ENCODE results near the gene SDK1.
"Not testable (repeated sequence)": the region's sequence is repeated elsewhere in the genome, so short reads cannot be mapped to it uniquely, and the experiment has no call there.

Gene SDK1

GRCh38 chr7:3697472-3697871, 396.4 kb downstream of the SDK1 start:
- H3K27ac ChIP-seq, result no peak overlapping the region
- H3K4me1 ChIP-seq, result no peaks in the 10 kb centered on the region
- no peaks in the 10 kb centered on the region for H3K27me3 ChIP-seq (ENCODE audit: control insufficient read depth, insufficient read depth, low read length)
- no peaks in the 10 kb centered on the region for H3K79me2 ChIP-seq
- H3K9me3 ChIP-seq (ENCODE audit: control insufficient read depth, low read length), result no peaks in the 10 kb centered on the region
- no peak overlapping the region for H2AFZ ChIP-seq
- no peak overlapping the region for H3K4me3 ChIP-seq (ENCODE audit: low read depth, low read length)
- H3K4me2 ChIP-seq (ENCODE audit: low read length), result no peak overlapping the region
- no peak overlapping the region for H3K9ac ChIP-seq
- H3K36me3 ChIP-seq (ENCODE audit: control insufficient read depth, insufficient read depth, low read length), result no peaks in the 10 kb centered on the region
- no peak for TF ChIP-seq CTCF (IDR thresholded peaks at IDR 0.05)

GRCh38 chr7:3705258-3705657, 404.2 kb downstream of the SDK1 start:
- Histone ChIP-seq H3K27me3 (ENCODE audit: control insufficient read depth, insufficient read depth, low read length) (no peaks in the 10 kb centered on the region), H3K9ac (no peak overlapping the region), H3K9me3 (ENCODE audit: control insufficient read depth, low read length) (no peaks in the 10 kb centered on the region), H3K36me3 (ENCODE audit: control insufficient read depth, insufficient read depth, low read length) (no peaks in the 10 kb centered on the region), H3K4me3 (ENCODE audit: low read depth, low read length) (no peak overlapping the region), H2AFZ (no peak overlapping the region), H3K27ac (no peak overlapping the region), H3K4me1 (no peaks in the 10 kb centered on the region), H3K79me2 (no peaks in the 10 kb centered on the region), H3K4me2 (ENCODE audit: low read length) (no peak overlapping the region)
- TF ChIP-seq CTCF (IDR thresholded peaks at IDR 0.05), result no peak

- not testable (repeated sequence) for H3K79me2 ChIP-seq; H3K36me3 ChIP-seq (ENCODE audit: control insufficient read depth, insufficient read depth, low read length); H3K9ac ChIP-seq; H3K27ac ChIP-seq; H3K4me2 ChIP-seq (ENCODE audit: low read length); H3K4me1 ChIP-seq; H2AFZ ChIP-seq; H3K27me3 ChIP-seq (ENCODE audit: control insufficient read depth, insufficient read depth, low read length); H3K4me3 ChIP-seq (ENCODE audit: low read depth, low read length); H3K9me3 ChIP-seq (ENCODE audit: control insufficient read depth, low read length)
Observed at GRCh38 chr7:3706091-3706490, 405.0 kb downstream of the SDK1 start.

- H3K27me3 ChIP-seq (ENCODE audit: control insufficient read depth, insufficient read depth, low read length), result no peaks in the 10 kb centered on the region
- no peak overlapping the region for H3K4me2 ChIP-seq (ENCODE audit: low read length)
- H3K9ac ChIP-seq, result no peak overlapping the region
- H3K79me2 ChIP-seq, result no peaks in the 10 kb centered on the region
- no peak overlapping the region for H3K4me3 ChIP-seq (ENCODE audit: low read depth, low read length)
- H3K4me1 ChIP-seq, result no peaks in the 10 kb centered on the region
- no peaks in the 10 kb centered on the region for H3K36me3 ChIP-seq (ENCODE audit: control insufficient read depth, insufficient read depth, low read length)
- H3K9me3 ChIP-seq (ENCODE audit: control insufficient read depth, low read length), result no peaks in the 10 kb centered on the region
- TF ChIP-seq CTCF (IDR thresholded peaks at IDR 0.05), result no peak
- no peak overlapping the region for H3K27ac ChIP-seq
- H2AFZ ChIP-seq, result no peak overlapping the region
Observed at GRCh38 chr7:3710122-3710521, 409.1 kb downstream of the SDK1 start.

GRCh38 chr7:3710531-3710930, 409.5 kb downstream of the SDK1 start:
- Histone ChIP-seq H3K27me3 (ENCODE audit: control insufficient read depth, insufficient read depth, low read length) (no peaks in the 10 kb centered on the region), H3K9me3 (ENCODE audit: control insufficient read depth, low read length) (no peaks in the 10 kb centered on the region), H3K9ac (no peak overlapping the region), H3K4me2 (ENCODE audit: low read length) (no peak overlapping the region), H3K4me3 (ENCODE audit: low read depth, low read length) (no peak overlapping the region), H3K79me2 (no peaks in the 10 kb centered on the region), H3K4me1 (no peaks in the 10 kb centered on the region), H3K36me3 (ENCODE audit: control insufficient read depth, insufficient read depth, low read length) (no peaks in the 10 kb centered on the region), H2AFZ (no peak overlapping the region), H3K27ac (no peak overlapping the region)
- no peak for TF ChIP-seq CTCF (IDR thresholded peaks at IDR 0.05)

All from parathyroid adenoma (tissue), 2 donors.